ENCODE data around the gene NUMA1. TPM values are rescaled to one million over a fixed set of nuclear protein-coding genes. Genes with fewer than 3 reads are reported as not detected.

Gene NUMA1
- total and polyA plus RNA-seq, 4 donors = 19.5 to 93.2 (median 42.1) TPM

DNA sequence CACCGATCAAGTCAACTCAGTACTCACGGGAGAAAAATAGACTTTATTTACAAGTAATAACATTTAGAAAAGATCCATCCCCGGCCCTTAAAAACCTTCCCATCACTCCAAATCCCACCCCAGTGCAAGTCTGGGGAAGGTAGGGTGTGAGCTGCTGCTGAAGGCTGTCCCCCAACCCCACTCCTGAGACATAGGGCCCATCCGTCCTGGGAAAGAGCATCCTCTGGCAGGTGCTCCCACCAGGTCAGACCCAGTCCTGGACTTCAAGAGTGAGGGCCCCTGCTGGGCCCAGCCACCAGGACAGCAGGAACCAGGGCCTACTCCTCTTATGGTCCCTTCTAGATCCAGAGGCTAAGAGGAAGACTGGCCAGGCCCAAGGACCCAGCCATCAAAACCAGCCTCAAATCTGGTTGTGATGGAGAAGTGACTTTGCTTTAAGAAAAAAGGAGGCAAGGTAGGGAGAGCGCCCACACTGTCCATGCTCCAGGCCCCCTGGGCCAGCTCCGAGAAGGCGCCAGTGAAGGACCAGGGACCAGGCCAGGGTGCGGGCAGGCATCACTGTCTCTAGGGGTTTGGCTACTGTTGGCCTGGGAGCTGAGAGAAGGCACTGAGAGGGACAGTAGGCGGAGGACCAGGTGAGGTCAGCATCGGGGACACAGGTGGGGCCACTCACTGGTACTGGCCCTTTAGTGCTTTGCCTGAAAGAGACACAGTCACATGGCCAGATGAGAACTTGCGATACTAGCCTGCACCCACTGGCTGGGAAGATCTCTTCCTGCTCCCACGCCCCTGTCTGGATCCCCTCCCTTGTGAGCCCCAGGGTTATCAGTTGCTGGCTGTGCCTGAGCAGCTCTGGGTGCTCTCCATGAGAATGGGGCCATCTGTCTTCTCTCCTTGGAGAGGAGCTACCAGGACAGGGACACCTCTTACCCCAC is 77.2 kb downstream of the NUMA1 start:
- 90% methylated on average over 12 of the region's 12 CpGs for WGBS
- Histone ChIP-seq H3K4me3 (ENCODE audit: low read depth in 1 of 3, low read length in 3 of 3) (no peak overlapping the region), H3K36me3 (ENCODE audit: control insufficient read depth in 4 of 4, insufficient read depth in 3 of 4, low read depth in 1 of 4, low read length in 3 of 4) (peaks cover 20 to 67% (median 59%) of the 10 kb centered on the region in 4 donors), H3K27me3 (ENCODE audit: control insufficient read depth in 4 of 4, insufficient read depth in 4 of 4, low read length in 3 of 4) (no peaks in the 10 kb centered on the region), H3K4me1 (ENCODE audit: control insufficient read depth in 4 of 4, insufficient read depth in 4 of 4, low read length in 3 of 4) (peaks cover 2 to 17% (median 10%) of the 10 kb centered on the region in 4 donors), H3K9me3 (ENCODE audit: control insufficient read depth in 4 of 4, low read length in 3 of 4) (no peaks in the 10 kb centered on the region), H3K27ac (ENCODE audit: low read depth in 1 of 2, low read length in 2 of 2) (no peak overlapping the region), H3K9ac (ENCODE audit: low read depth in 1 of 2, low read length in 2 of 2) (no peak overlapping the region)
- no peak for TF ChIP-seq GABPA (IDR thresholded peaks at IDR 0.05 in 1 of 2, conservative IDR thresholded peaks at IDR 0.05 in 1 of 2)
- no peak for TF ChIP-seq HNF4A (conservative IDR thresholded peaks at IDR 0.05)
- TF ChIP-seq, protein P1, sequence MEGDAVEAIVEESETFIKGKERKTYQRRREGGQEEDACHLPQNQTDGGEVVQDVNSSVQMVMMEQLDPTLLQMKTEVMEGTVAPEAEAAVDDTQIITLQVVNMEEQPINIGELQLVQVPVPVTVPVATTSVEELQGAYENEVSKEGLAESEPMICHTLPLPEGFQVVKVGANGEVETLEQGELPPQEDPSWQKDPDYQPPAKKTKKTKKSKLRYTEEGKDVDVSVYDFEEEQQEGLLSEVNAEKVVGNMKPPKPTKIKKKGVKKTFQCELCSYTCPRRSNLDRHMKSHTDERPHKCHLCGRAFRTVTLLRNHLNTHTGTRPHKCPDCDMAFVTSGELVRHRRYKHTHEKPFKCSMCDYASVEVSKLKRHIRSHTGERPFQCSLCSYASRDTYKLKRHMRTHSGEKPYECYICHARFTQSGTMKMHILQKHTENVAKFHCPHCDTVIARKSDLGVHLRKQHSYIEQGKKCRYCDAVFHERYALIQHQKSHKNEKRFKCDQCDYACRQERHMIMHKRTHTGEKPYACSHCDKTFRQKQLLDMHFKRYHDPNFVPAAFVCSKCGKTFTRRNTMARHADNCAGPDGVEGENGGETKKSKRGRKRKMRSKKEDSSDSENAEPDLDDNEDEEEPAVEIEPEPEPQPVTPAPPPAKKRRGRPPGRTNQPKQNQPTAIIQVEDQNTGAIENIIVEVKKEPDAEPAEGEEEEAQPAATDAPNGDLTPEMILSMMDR (IDR thresholded peaks at IDR 0.05; ENCODE audit: low read depth, low read length, missing input control) = no peak
- TF ChIP-seq TAF1 (conservative IDR thresholded peaks at IDR 0.05) = no peak
- no peak for TF ChIP-seq FOXA1 (IDR thresholded peaks at IDR 0.05)
- no peak for TF ChIP-seq NR2F2 (IDR thresholded peaks at IDR 0.05)
- no peak for TF ChIP-seq FOXA2 (IDR thresholded peaks at IDR 0.05)
- TF ChIP-seq, protein P2, sequence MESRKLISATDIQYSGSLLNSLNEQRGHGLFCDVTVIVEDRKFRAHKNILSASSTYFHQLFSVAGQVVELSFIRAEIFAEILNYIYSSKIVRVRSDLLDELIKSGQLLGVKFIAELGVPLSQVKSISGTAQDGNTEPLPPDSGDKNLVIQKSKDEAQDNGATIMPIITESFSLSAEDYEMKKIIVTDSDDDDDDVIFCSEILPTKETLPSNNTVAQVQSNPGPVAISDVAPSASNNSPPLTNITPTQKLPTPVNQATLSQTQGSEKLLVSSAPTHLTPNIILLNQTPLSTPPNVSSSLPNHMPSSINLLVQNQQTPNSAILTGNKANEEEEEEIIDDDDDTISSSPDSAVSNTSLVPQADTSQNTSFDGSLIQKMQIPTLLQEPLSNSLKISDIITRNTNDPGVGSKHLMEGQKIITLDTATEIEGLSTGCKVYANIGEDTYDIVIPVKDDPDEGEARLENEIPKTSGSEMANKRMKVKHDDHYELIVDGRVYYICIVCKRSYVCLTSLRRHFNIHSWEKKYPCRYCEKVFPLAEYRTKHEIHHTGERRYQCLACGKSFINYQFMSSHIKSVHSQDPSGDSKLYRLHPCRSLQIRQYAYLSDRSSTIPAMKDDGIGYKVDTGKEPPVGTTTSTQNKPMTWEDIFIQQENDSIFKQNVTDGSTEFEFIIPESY (IDR thresholded peaks at IDR 0.05) = no peak
- TF ChIP-seq, protein P3, sequence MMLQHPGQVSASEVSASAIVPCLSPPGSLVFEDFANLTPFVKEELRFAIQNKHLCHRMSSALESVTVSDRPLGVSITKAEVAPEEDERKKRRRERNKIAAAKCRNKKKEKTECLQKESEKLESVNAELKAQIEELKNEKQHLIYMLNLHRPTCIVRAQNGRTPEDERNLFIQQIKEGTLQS (IDR thresholded peaks at IDR 0.05) = no peak
- no peak for TF ChIP-seq JUND (IDR thresholded peaks at IDR 0.05)
- TF ChIP-seq HNF4G (IDR thresholded peaks at IDR 0.05) = no peak
- no peak for DNase-seq (ENCODE audit: low spot score)

DNA sequence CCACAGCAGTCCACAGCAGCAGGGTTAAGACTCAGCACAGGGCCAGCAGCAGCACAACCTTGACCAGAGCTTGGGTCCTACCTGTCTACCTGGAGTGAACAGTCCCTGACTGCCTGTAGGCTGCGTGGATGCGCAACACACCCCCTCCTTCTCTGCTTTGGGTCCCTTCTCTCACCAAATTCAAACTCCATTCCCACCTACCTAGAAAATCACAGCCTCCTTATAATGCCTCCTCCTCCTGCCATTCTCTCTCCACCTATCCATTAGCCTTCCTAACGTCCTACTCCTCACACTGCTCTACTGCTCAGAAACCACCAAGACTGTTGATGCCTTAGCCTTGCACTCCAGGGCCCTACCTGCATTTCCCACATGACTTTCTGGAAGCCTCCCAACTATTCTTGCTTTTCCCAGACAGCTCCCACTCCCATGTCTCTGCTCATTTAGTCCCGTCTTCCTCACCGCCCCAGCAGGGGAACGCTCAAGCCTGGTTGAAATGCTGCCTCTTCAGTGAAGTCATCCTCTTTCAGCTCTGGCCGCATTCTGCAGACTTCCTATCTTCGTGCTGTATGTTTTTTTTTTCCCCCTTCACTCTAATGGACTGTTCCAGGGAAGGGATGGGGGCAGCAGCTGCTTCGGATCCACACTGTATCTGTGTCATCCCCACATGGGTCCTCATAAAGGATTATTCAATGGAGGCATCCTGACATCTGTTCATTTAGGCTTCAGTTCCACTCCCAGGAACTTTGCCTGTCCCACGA is 78.3 kb downstream of the NUMA1 start:
- 81% methylated on average over 10 of the region's 10 CpGs for WGBS
- Histone ChIP-seq H3K27ac (ENCODE audit: low read depth in 1 of 2, low read length in 2 of 2) (no peak overlapping the region), H3K9ac (ENCODE audit: low read depth in 1 of 2, low read length in 2 of 2) (no peak overlapping the region), H3K36me3 (ENCODE audit: control insufficient read depth in 4 of 4, insufficient read depth in 3 of 4, low read depth in 1 of 4, low read length in 3 of 4) (peaks cover 18 to 56% (median 50%) of the 10 kb centered on the region in 4 donors), H3K4me1 (ENCODE audit: control insufficient read depth in 4 of 4, insufficient read depth in 4 of 4, low read length in 3 of 4) (peaks cover 2 to 17% (median 10%) of the 10 kb centered on the region in 4 donors), H3K27me3 (ENCODE audit: control insufficient read depth in 4 of 4, insufficient read depth in 4 of 4, low read length in 3 of 4) (no peaks in the 10 kb centered on the region), H3K4me3 (ENCODE audit: low read depth in 1 of 3, low read length in 3 of 3) (no peak overlapping the region), H3K9me3 (ENCODE audit: control insufficient read depth in 4 of 4, low read length in 3 of 4) (no peaks in the 10 kb centered on the region)
- no peak for DNase-seq (ENCODE audit: low spot score)
- no peak for TF ChIP-seq JUND (IDR thresholded peaks at IDR 0.05)

DNA sequence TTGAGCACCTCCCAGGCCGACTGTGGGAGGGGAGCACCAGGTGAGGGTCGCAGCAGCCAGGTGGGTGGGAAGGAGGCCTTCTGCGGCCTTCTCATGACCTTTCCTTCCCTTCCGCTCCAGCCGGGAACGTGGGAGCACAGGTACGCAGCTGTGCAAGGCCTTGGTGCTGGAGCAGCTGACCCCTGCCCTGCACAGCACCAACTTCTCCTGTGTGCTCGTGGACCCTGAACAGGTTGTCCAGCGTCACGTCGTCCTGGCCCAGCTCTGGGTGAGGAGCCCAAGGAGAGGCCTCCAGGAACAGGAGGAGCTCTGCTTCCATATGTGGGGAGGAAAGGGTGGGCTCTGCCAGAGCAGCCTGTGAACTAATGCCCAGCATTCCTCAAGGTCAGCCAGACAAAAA is 79.1 kb downstream of the NUMA1 start:
- H3K4me1 ChIP-seq (ENCODE audit: control insufficient read depth in 4 of 4, insufficient read depth in 4 of 4, low read length in 3 of 4) = peaks cover 2 to 17% (median 10%) of the 10 kb centered on the region in 4 donors
- no peak overlapping the region for H3K4me3 ChIP-seq (ENCODE audit: low read depth in 1 of 3, low read length in 3 of 3)
- WGBS = 85% methylated on average over 11 of the region's 11 CpGs
- no peaks in the 10 kb centered on the region for H3K9me3 ChIP-seq (ENCODE audit: control insufficient read depth in 4 of 4, low read length in 3 of 4)
- H3K9ac ChIP-seq (ENCODE audit: low read depth in 1 of 2, low read length in 2 of 2) = no peak overlapping the region
- H3K27ac ChIP-seq (ENCODE audit: low read depth in 1 of 2, low read length in 2 of 2) = no peak overlapping the region
- no peaks in the 10 kb centered on the region for H3K27me3 ChIP-seq (ENCODE audit: control insufficient read depth in 4 of 4, insufficient read depth in 4 of 4, low read length in 3 of 4)
- DNase-seq (ENCODE audit: low spot score) = no peak
- H3K36me3 ChIP-seq (ENCODE audit: control insufficient read depth in 4 of 4, insufficient read depth in 3 of 4, low read depth in 1 of 4, low read length in 3 of 4) = peaks cover 18 to 49% (median 43%) of the 10 kb centered on the region in 4 donors
- TF ChIP-seq, protein P2 (IDR thresholded peaks at IDR 0.05) = no peak
- TF ChIP-seq, protein P1 (IDR thresholded peaks at IDR 0.05; ENCODE audit: low read depth, low read length, missing input control) = no peak
- TF ChIP-seq GABPA (IDR thresholded peaks at IDR 0.05 in 1 of 2, conservative IDR thresholded peaks at IDR 0.05 in 1 of 2) = no peak
- no peak for TF ChIP-seq NR2F2 (IDR thresholded peaks at IDR 0.05)
- TF ChIP-seq RXRA (IDR thresholded peaks at IDR 0.05) = no peak
- TF ChIP-seq JUND (IDR thresholded peaks at IDR 0.05) = no peak
- TF ChIP-seq, protein P4, sequence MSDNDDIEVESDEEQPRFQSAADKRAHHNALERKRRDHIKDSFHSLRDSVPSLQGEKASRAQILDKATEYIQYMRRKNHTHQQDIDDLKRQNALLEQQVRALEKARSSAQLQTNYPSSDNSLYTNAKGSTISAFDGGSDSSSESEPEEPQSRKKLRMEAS (IDR thresholded peaks at IDR 0.05) = no peak
- TF ChIP-seq HNF4A (conservative IDR thresholded peaks at IDR 0.05) = no peak
- no peak for TF ChIP-seq HNF4G (IDR thresholded peaks at IDR 0.05)
- TF ChIP-seq FOXA1 (IDR thresholded peaks at IDR 0.05) = no peak
- TF ChIP-seq EGR1 (IDR thresholded peaks at IDR 0.05; ENCODE audit: low read depth in 2 of 2) = no peak
- no peak for TF ChIP-seq FOXA2 (IDR thresholded peaks at IDR 0.05)

Measured in liver (tissue), 9 donors.